GM12892 (cell line): Measurements from ENCODE around the gene TMEM51. TPM values are rescaled to one million over a fixed set of nuclear protein-coding genes. Genes with fewer than 3 reads are reported as not detected.

ENCODE experiments used
- DNase-seq: peaks from one replicate; pipeline ENCODE4 v3.0.0; 2011; ENCODE audit not compliant: insufficient read length
- FAIRE-seq: peaks from 2 replicates; lab custom pipeline; 2011; peaks lifted over from hg19 to GRCh38; lab: Jason Lieb, UNC
- POLR2A ChIP-seq: IDR thresholded peaks from 2 replicates; pipeline ENCODE4 v1.6.1; 2011; ENCODE audit warnings: low read depth, low read length, control low read depth
- POLR2AphosphoS5 ChIP-seq: IDR thresholded peaks from 2 replicates; pipeline ENCODE4 v1.6.1; 2011; ENCODE audit warnings: low read depth, low read length, control low read depth
- TAF1 ChIP-seq: IDR thresholded peaks from 2 replicates; pipeline ENCODE4 v1.6.1; 2011; ENCODE audit warnings: low read depth, mild to moderate bottlenecking, control low read depth, low read length, borderline replicate concordance
- polyA plus RNA-seq: library from polyadenylated mRNA; unstranded; fragments of >200 nt; gene quantifications from one replicate; pipeline ENCODE4 v1.2.1, GENCODE V29; 2012; ENCODE audit warnings: missing spikeins, inconsistent platforms; ENCODE audit not compliant: missing spikeins

Gene TMEM51, protein sequence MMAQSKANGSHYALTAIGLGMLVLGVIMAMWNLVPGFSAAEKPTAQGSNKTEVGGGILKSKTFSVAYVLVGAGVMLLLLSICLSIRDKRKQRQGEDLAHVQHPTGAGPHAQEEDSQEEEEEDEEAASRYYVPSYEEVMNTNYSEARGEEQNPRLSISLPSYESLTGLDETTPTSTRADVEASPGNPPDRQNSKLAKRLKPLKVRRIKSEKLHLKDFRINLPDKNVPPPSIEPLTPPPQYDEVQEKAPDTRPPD
- 0.13 TPM for polyA plus RNA-seq

DNA sequence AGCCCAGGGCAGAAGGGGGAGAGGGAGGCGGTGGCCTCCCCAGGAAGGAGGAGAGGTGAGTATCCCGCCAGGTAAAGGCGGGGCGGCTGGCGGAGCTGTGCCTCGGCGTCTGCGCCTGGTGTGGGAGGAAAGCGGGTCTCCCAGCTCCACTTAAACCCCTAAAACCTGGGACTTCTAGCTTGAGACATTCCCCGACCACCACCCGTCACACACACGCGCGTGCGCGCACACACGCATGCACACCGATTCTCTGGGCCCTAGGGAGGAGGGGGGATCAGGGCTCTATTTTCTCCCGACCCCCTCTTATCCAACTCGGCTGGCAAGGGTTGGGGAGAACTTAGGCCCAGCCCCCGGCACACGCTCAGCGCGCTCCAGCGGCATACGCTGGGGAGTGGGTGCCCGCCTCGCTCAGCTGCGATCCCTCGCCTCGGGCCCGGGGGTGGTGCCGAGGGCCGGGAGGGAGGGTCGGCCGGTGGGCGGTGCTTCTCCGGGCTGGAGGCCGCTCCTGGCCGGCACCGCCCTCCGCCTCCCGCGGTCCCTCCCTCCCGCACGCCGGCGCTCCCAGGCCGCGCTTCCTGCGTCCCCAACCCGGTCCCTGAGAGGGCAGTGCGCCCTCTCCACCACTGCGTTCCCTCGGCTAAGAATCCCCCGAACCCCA is at the start of gene TMEM51:
Gene TMEM51 (plus strand): TSS at position 564 of the 658 bp plus-strand sequence. CDS start 61,341 bp downstream, outside the sequence.
- TF ChIP-seq POLR2AphosphoS5 (no peak), POLR2A (no peak), TAF1 (no peak)
- DNase-seq (no peak), FAIRE-seq (no peak)

DNA sequence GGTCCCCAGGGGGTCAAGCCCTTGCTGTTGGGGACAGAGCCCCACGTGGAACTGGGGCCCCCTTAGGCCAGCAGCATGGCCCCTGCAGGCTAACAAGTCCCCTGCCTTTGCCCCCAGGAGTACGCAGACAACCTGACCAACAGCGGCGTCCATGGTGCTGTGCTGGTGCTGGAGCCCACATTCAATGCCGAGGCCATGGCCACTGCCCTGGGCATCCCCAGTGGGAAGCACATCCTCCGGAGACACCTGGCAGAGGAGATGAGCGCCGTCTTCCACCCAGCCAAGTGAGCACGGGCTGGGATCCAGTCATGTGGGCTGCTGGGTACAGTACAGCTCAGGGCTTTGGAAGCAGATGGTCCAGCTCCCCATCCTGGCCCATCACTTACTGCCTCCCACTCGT is 49.6 kb upstream of the TMEM51 start:
- no peak for DNase-seq
- no peak for TF ChIP-seq TAF1
- no peak for TF ChIP-seq POLR2A
- TF ChIP-seq POLR2AphosphoS5, result no peak
- no peak for FAIRE-seq

DNA sequence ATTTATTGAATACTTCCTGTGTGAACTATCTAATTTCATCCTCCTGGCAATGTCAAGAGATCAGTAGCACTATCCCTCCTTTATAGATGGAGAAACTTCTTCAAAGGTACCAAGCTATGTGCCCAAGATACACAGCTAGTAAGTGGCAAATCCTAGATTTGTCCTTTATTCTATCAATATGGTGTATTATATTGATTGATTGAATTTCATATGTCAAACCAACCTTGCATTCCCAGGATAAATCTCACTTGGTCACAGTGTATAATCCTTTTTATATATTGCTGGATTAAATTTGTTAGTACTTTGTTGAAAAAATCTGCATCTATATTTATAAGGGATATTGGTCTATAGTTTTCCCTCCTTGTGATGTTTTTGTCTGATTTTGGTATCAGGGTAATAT is 48.8 kb upstream of the TMEM51 start:
- no peak for TF ChIP-seq TAF1
- TF ChIP-seq POLR2AphosphoS5, result no peak
- TF ChIP-seq POLR2A, result no peak
- no peak for FAIRE-seq
- DNase-seq, result no peak

DNA sequence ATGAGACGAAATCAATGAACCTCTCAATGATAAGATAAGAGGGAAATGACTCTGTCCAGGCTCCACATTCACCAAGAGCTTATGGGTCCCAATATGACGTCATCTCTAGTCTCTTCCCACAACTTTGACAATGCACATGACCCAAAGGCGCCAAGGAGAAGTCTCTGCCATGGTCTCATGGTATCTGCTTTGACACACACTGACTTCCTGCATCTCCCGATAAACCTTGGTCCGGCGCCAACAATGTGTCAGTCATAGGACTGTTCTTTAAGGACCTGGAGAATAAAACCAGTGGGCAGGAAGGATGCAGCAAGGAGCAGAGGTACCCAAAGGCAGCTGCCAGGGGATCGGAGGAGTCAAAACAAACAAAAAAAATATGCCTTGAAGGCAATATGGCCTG is 46.9 kb upstream of the TMEM51 start:
- TF ChIP-seq POLR2A (no peak), TAF1 (no peak), POLR2AphosphoS5 (no peak)
- no peak for DNase-seq
- no peak for FAIRE-seq

DNA sequence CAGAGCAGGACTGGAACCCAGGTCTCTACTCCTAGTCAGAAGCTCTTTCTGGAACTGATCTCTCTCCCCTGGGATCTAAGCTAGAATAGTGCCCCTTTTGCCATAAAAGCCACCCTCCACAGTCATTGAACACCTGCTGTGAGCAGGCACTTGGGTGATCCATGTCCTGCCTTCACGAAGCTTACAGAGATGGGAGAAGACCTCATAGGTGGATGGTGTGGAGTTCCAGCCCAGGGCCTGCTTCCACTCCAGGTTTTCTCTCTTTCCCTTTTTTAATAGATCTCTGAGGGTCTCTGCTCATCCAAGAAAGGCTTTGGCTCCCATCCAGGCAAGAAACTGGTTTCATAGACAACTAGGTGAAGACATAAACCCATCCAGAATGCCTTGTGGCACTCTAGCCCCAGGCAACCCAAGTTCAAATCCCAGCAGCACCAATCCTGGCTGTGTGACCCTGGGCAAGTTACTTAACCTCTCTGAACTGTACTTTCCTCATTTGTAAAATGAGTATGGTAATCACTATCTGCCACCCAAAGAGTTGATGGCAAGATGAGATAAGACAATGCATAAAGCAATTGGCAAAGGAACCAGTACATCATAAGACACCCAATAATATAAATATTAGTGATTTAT is 46.4 kb upstream of the TMEM51 start:
- no peak for FAIRE-seq
- DNase-seq, result no peak
- TF ChIP-seq POLR2A (no peak), TAF1 (no peak), POLR2AphosphoS5 (no peak)

DNA sequence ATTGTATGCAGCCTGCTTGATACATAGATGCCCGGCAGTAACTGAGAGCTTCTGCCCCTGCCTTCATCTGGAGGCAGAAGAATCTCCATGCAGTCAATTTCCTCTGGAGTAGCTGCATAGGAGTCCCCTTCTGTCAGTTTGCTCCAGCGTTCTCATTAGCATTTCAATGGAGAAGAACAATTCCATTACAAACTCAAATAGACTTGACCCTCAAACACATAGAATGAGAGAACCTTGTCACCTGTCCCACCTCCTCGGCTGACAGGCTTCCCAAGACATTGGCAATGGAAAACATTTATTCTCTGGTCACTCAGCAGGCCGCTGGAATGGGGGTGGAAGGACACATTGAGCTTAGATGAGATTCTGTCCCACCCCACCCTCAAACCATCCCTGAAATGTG is 45.6 kb upstream of the TMEM51 start:
- no peak for TF ChIP-seq POLR2A
- no peak for TF ChIP-seq POLR2AphosphoS5
- TF ChIP-seq TAF1, result no peak
- FAIRE-seq (no peak), DNase-seq (no peak)

DNA sequence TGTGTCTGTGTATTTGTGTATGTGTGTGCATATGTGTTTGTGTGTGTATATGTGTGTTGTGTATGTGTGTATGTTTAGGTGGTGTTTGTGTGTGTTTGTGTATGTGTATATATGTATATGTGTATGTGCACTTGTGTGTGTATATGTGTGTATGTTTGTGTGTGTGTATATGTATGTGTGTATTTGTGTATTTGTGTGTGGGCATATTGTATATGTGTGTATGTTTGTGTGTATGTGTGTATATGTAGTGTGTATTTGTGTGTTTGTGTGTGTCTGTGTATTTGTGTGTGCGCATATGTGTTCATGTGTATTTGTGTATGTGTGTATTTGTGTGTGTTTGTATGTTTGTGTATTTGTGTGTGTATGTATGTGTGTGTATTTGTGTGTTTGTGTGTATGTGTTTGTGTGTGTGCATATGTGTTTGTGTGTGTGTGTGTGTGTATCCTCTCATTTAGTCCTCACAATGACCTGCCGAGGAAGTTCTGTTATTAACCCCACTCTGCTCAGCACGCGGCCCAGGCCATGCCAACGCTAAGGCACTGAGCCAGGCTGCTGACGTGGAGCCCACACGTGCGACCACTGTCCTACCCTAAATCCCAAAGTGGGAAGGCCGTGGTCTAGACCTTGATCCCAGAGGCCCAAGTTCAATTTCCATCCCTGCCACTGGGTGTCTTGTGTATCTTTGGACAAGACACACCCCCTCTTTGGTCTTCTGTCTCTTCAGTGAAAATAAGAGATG is 43.2 kb upstream of the TMEM51 start:
- DNase-seq (no peak), FAIRE-seq (no peak)
- TF ChIP-seq TAF1 (no peak), POLR2A (no peak), POLR2AphosphoS5 (no peak)

DNA sequence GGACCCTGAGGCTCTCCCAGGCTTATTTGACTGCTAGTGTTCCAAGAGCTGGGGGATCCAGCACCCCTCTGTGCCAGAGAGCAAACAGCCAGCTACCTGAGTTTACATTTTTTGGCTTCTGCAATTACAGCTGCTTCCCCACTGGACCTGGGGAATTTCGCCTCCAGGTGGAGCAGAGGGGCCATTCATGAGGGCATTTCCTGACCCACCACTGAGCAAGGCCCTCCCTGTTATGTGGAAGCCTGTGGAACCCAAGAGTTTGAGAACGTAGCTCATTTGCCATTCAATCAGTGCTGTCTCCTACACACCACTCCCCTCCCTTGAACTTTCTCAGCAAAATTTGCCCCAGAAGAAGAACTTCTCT is 42.7 kb upstream of the TMEM51 start:
- FAIRE-seq, result no peak

DNA sequence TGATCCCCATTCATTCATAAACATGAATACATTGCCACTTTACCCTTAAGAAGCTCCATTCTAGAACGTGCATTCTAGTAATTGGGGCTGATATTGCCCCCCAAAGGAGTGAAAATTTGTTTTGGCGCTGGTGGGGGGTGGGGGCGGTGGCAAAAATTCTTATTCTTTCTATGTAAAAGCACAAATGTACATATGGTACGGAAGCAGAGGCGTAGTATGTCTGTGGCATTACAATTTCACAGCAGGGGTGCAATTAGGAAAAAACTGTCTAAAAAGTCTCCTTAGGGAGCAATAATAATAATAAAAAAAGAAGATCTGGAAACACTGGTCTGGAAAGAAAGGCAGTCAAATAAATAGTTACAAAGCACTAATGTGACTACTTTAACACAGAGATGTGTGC is 40.4 kb upstream of the TMEM51 start:
- no peak for TF ChIP-seq POLR2A
- TF ChIP-seq POLR2AphosphoS5, result no peak
- no peak for TF ChIP-seq TAF1
- FAIRE-seq (no peak), DNase-seq (no peak)

More for the DNA sequence above, 42.7 kb upstream of the TMEM51 start:
- TF ChIP-seq TAF1 (no peak), POLR2AphosphoS5 (no peak), POLR2A (no peak)
- DNase-seq, result no peak

DNA sequence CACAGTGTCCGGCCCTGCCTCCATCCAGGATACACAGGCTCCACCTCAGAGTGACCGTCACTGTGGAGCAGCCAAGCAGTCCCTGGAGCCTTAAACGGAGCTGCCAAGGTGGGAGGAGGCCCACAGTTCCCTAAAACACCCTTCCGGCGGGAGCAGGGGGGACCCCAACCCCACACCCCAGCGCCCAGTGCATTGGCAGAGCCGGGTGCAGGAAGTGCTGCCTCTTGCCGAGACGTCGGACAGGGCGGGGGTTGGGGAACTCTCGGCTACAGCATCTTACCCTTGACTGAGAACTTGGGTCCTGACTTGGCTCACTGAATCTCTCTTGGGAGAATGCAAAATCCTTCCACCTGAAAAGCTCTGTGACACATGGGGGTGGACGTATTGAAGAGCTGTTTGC is 38.7 kb upstream of the TMEM51 start:
- TF ChIP-seq TAF1 (no peak), POLR2A (no peak), POLR2AphosphoS5 (no peak)
- FAIRE-seq (no peak), DNase-seq (no peak)

DNA sequence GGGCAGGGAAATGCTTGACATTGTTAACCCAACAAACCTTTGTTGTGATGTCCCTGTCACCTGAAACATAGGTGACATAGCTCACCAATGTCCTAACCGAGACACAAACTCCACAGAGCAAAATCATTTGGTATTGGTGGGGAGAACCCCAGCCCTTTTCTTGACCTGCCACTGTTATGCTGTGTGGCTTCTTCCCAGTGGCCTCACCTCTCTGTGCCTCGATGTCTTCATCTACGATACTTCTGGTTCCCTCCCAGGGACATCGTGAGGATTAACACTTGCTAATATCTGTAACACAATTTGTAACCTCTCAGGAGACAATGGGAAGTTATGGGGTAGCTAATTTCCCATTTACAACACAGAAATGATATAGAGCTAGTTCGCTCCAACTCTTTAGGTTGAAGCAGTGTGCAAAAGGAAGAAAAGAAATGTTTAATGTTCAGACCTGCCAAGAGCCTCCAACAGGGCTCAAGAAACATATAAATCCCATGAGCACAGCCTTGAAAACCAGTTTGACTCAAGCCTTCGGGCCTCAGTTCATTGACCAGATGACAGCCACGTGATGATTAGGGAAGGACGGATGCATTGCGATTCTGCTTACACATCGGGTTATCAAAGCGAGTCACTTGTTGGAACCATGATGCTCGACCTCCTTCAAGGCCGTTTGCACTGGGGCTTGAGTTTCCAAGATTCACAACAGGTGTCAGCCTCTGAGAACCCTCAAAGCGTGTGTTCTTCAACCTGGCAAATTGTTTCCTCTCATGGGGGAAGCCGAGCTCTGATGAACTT is 37.8 kb upstream of the TMEM51 start:
- TF ChIP-seq POLR2A (no peak), TAF1 (no peak), POLR2AphosphoS5 (no peak)
- DNase-seq (no peak), FAIRE-seq (no peak)
